Sigmoid colon (tissue), 7 donors: ENCODE measurements around the gene TTC38. TPM values are rescaled to one million over a fixed set of nuclear protein-coding genes. Genes with fewer than 3 reads are reported as not detected.

Source experiments
- DNase-seq: peaks from one replicate; pipeline ENCODE4 v3.0.0-alpha.2; 2019
- H3K27ac ChIP-seq, 4 donors: fragments of 200-600 bp; sonication (generic); one replicate each; pipeline ENCODE4 v1.5.1; 2016 to 2019; ENCODE audit warnings: mild to moderate bottlenecking in 1 of 4
- H3K27me3 ChIP-seq, 3 donors: fragments of 200-600 bp; sonication (generic); one replicate each; pipeline ENCODE4 v1.5.1; 2019; ENCODE audit warnings: mild to moderate bottlenecking in 1 of 3
- H3K36me3 ChIP-seq, 4 donors: fragments of 200-600 bp; sonication (generic); one replicate each; pipeline ENCODE4 v1.5.1; 2016 to 2019
- H3K4me1 ChIP-seq, 4 donors: fragments of 200-600 bp; sonication (generic); one replicate each; pipeline ENCODE4 v1.5.1; 2017 to 2019
- H3K4me3 ChIP-seq, 4 donors: fragments of 200-600 bp; sonication (generic); one replicate each; pipeline ENCODE4 v1.5.1; 2017 to 2019; ENCODE audit warnings: mild to moderate bottlenecking in 2 of 4, moderate library complexity in 1 of 4
- H3K9me3 ChIP-seq, 4 donors: fragments of 200-600 bp in 3 of 4; sonication (generic) in 3 of 4; one replicate each; pipeline versions ENCODE4 v1.5.1 to v1.6.1; 2013 to 2019
- EP300 ChIP-seq, 4 donors: sonication (generic); formaldehyde crosslinking; IDR thresholded peaks; one replicate each; pipeline ENCODE4 v1.6.1; 2017; ENCODE audit warnings: antibody characterized with exemption in 4 of 4
- POLR2A ChIP-seq, 2 donors: fragments of 450-650 bp; IDR thresholded peaks; one replicate each; pipeline ENCODE4 v1.6.1; 2016; ENCODE audit warnings: antibody characterized with exemption in 2 of 2, mild to moderate bottlenecking in 2 of 2, moderate library complexity in 2 of 2
- POLR2AphosphoS5 ChIP-seq, 4 donors: sonication (generic); formaldehyde crosslinking; IDR thresholded peaks; one replicate each; pipeline ENCODE4 v1.6.1; 2017; ENCODE audit warnings: antibody characterized with exemption in 4 of 4
- WGBS, 2 donors: extraction: QIAGEN DNeasy Blood & Tissue Kit; methylation state at CpG; one replicate each; pipeline ENCODE4 v1.1.7; 2013; 5-methylcytosine and 5-hydroxymethylcytosine counted together
- intact Hi-C: fragments of 100-400 bp; cut with DNase I; formaldehyde crosslinking; loops from one replicate; pipeline ENCODE4 v1.15.1; 2023
- polyA plus RNA-seq, 3 donors: library from polyadenylated mRNA; stranded (reverse); fragments of 200-250 nt; gene quantifications; one replicate each; pipeline ENCODE4 v1.2.3, GENCODE V29; 2013
- total RNA-seq, 4 donors: library from RNA; depleted of rRNA; stranded (reverse); fragments of >200 nt; gene quantifications; one replicate each; pipeline ENCODE4 v1.1.0, GENCODE V29; 2016
- TF ChIP-seq, protein P1 (sequence below), 4 experiments: fragments of 450-650 bp in 3 of 4; fragments of 200-600 bp in 1 of 4; IDR thresholded peaks; one replicate each; pipeline ENCODE4 v1.5.1; 2016 to 2019; ENCODE audit warnings: antibody characterized with exemption in 4 of 4, mild to moderate bottlenecking in 3 of 4, moderate library complexity in 2 of 4
- donor health status: healthy with polysubstance abuse.
- donor health status: Bipolar disorder and iron deficiency.
- donor health status: healthy.

The TTC38 gene
- total RNA-seq (10 to 100 TPM; 34.6 to 56.0 (median 40.0) TPM), polyA plus RNA-seq (100 to 1,000 TPM in 1 of 3 donors, 10 to 100 TPM in 2; 65.5 to 105 (median 85.3) TPM)

DNA sequence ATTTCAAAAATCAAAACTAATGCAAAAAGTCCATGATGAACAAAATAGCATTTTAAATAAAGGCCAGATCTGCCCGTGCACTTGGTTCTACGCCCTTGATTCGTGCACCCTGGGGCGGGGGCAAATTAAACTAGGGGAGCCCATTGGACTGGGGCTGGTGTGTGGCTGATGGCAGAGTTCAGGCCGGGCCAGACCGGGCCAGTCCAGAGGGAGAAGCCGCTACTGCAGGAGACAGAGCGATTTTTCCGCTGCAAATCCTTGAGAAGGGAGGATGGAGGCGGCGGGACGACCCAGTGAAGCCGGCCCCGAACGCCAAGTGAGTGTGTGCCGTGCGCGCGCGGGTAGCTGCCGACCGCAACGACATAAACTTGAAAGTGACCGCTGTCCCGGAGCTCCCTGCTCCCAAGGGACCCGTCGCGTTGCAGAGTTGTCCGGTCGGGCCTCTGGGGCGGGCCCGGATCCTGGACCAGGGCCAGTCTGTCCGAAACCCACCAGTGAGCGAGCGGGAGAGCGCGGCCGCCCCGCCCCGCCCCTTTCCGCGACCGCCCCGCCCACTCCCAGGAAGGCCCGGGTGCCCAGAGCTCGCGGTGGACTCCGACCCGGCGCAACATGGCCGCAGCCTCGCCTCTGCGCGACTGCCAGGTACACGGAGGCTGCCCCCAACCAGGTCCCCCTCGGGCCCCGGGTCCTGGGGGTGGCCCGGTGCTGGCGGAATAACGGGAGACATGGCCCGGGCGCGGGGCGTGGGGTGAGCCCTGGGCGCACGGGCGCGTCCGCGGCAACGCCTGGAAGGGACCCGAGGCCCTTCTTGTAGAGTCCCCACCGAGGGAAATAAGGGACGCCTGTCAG, at the start of gene TTC38:
TTC38 (plus strand) TSS at position 578 of the 849 bp plus-strand sequence; CDS start at position 610, 32 bp downstream.
- Histone ChIP-seq H3K9me3 (no peaks in the 10 kb centered on the region), H3K4me1 (peaks cover 0 to 35% (median 26%) of the 10 kb centered on the region in 4 donors), H3K27ac (peak within 1 kb of the TSS; percentile 82 to 87 (median 86)), H3K36me3 (peaks cover 0 to 27% (median 6%) of the 10 kb centered on the region in 4 donors), H3K27me3 (no peaks in the 10 kb centered on the region), H3K4me3 (peak within 1 kb of the TSS; percentile 61 to 78 (median 70))
- intact Hi-C loops: loop anchor here (2.0 kb wide), 2 partner anchors 17 to 27 kb away; partner anchors contain the start of gene CDPF1
- WGBS, 2 donors: 1% methylated on average over 74 of the region's 74 CpGs
- TF ChIP-seq POLR2AphosphoS5 (IDR thresholded peaks at IDR 0.05) (peak; percentile 45 to 85 (median 76)), EP300 (IDR thresholded peaks at IDR 0.05) (no peak), POLR2A (IDR thresholded peaks at IDR 0.05) (peak; percentile 18 to 52)
- TF ChIP-seq, protein P1, sequence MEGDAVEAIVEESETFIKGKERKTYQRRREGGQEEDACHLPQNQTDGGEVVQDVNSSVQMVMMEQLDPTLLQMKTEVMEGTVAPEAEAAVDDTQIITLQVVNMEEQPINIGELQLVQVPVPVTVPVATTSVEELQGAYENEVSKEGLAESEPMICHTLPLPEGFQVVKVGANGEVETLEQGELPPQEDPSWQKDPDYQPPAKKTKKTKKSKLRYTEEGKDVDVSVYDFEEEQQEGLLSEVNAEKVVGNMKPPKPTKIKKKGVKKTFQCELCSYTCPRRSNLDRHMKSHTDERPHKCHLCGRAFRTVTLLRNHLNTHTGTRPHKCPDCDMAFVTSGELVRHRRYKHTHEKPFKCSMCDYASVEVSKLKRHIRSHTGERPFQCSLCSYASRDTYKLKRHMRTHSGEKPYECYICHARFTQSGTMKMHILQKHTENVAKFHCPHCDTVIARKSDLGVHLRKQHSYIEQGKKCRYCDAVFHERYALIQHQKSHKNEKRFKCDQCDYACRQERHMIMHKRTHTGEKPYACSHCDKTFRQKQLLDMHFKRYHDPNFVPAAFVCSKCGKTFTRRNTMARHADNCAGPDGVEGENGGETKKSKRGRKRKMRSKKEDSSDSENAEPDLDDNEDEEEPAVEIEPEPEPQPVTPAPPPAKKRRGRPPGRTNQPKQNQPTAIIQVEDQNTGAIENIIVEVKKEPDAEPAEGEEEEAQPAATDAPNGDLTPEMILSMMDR (IDR thresholded peaks at IDR 0.05): peak in 1 of 4 experiments; percentile 6
- peak; percentile 96 for DNase-seq

DNA sequence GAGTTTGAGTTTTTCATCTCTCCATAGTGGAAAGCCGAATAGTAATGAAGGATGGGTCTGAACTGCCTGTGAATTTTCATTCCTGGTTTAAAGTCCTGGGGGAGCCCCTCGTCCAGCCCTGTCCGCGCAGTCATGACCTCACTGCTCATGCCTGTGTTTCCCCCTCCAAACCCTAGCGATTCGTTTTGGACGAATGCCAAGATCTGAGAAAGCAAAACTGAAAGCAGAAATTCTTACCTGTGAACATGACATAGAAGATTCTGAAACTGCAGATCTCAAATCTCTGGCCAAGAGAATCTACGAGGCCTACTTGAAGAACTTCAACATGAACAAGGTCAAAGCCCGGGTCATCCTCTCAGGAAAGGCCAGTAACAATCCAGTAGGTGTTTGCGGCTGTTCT, 48.2 kb upstream of the TTC38 start:
- Histone ChIP-seq H3K27ac (no peak overlapping the region), H3K36me3 (peaks cover 5 to 82% (median 38%) of the 10 kb centered on the region in 4 donors), H3K27me3 (no peaks in the 10 kb centered on the region), H3K4me3 (no peak overlapping the region), H3K4me1 (no peaks in the 10 kb centered on the region), H3K9me3 (no peaks in the 10 kb centered on the region)
- no peak for DNase-seq
- TF ChIP-seq POLR2AphosphoS5 (IDR thresholded peaks at IDR 0.05): no peak
- TF ChIP-seq, protein P1 (IDR thresholded peaks at IDR 0.05): no peak
- no peak for TF ChIP-seq POLR2A (IDR thresholded peaks at IDR 0.05)
- TF ChIP-seq EP300 (IDR thresholded peaks at IDR 0.05): no peak
- intact Hi-C loops: no loop called here
- 58 to 70% methylated on average over 10 of the region's 10 CpGs for WGBS, 2 donors

DNA sequence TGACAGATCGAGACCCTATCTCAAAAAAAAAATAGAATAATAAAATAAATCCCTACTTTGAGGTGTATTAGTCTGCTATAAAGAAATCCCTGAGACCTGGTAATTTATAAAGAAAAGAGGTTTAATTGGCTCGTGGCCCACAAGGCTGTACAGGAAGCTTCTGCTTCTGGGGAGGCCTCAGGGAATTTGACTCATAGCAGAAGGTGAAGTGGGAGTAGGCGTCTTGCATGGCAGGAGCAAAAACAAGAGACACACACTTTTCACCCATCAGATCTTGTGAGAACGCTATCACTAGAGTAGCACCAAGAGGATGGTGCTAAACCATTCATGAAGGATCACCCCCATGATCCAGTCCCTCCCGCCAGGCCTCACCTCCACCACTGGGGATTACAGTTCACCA, 46.9 kb upstream of the TTC38 start:
- Histone ChIP-seq H3K9me3 (no peaks in the 10 kb centered on the region), H3K4me3 (no peak overlapping the region), H3K4me1 (no peaks in the 10 kb centered on the region), H3K27ac (no peak overlapping the region), H3K27me3 (no peaks in the 10 kb centered on the region), H3K36me3 (peaks cover 5 to 75% (median 30%) of the 10 kb centered on the region in 4 donors)
- TF ChIP-seq POLR2AphosphoS5 (IDR thresholded peaks at IDR 0.05) (no peak), POLR2A (IDR thresholded peaks at IDR 0.05) (no peak), EP300 (IDR thresholded peaks at IDR 0.05) (no peak)
- TF ChIP-seq, protein P1 (IDR thresholded peaks at IDR 0.05): no peak
- intact Hi-C loops: no loop called here
- WGBS, 2 donors: 84 to 93% methylated on average over 5 of the region's 5 CpGs
- no peak for DNase-seq

DNA sequence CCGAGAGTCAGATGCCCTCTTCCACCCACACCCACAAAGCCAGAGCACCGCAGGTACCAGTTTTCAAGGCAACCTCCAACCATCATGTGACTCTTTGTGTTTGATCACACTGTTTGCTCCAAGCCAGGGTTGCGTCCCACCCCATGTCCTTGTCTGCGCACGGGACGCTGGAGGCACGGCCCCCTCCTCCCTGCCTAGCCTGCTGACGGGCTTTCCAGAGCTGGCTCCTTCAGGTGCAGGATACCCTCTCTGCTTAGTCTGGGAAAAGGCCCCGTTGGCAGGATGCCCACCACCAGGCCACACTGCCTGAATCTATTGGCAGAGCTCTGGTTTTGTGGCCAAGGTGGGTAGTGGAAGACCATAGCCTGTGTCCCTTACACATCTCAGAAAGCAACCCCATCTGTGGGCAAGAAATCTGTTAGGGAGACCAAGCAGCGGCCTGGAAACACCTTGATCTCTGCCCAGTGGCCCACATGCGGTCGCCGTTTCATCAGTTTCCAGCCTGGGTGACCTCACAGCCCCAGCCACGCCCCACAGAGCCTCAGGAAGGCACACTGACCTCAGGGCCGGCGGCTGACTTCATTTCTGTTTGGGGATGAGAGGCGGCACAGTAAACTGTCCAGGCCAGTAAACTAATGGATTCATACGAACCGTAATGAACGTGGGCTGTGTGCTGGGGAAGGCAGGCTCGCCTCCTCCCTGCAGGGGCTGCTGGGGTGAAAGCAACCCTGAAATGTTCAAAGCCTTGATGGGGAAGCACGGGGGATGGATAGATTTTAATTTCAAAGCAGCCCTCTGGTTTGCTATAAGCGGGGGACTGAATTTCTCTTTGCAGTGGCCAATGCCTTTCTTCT, 43.5 kb upstream of the TTC38 start:
- Histone ChIP-seq H3K9me3 (no peaks in the 10 kb centered on the region), H3K27me3 (no peaks in the 10 kb centered on the region), H3K27ac (no peak overlapping the region), H3K36me3 (peaks cover 5 to 45% (median 18%) of the 10 kb centered on the region in 4 donors), H3K4me1 (no peaks in the 10 kb centered on the region), H3K4me3 (no peak overlapping the region)
- intact Hi-C loops: no loop called here
- 89 to 94% methylated on average over 23 of the region's 23 CpGs for WGBS, 2 donors
- no peak for TF ChIP-seq POLR2AphosphoS5 (IDR thresholded peaks at IDR 0.05)
- TF ChIP-seq EP300 (IDR thresholded peaks at IDR 0.05): no peak
- TF ChIP-seq POLR2A (IDR thresholded peaks at IDR 0.05): no peak
- TF ChIP-seq, protein P1 (IDR thresholded peaks at IDR 0.05): no peak
- no peak for DNase-seq
